Panc1 (cell line): ENCODE results near the gene PCMT1.

Source experiments
- CTCF ChIP-seq: fragments of 450-650 bp; IDR thresholded peaks from 2 replicates; pipeline ENCODE4 v1.5.1; 2017; ENCODE audit warnings: mild to moderate bottlenecking
- POLR2AphosphoS5 ChIP-seq: IDR thresholded peaks from 2 replicates; pipeline ENCODE4 v1.6.1; 2012; ENCODE audit warnings: mild to moderate bottlenecking, low read depth, low read length, moderate library complexity
- REST ChIP-seq, 2 experiments: IDR thresholded peaks; 2 replicates each; pipeline ENCODE4 v1.6.1; 2011 to 2012; ENCODE audit warnings: low read depth in 2 of 2, control low read depth in 1 of 2, low read length in 1 of 2, mild to moderate bottlenecking in 1 of 2, moderate library complexity in 1 of 2; ENCODE audit not compliant: insufficient read depth in 1 of 2

- TF ChIP-seq CTCF, result no peak
- no peak; the same call in none of the 2 replicates for TF ChIP-seq POLR2AphosphoS5
- no peak for TF ChIP-seq REST (IDR thresholded peaks at IDR 0.05; ENCODE audit: insufficient read depth in 1 of 2, low read depth in 2 of 2, low read length in 1 of 2)
These were observed at the start of gene PCMT1 for GRCh38 chr6:149749594-149750135.
